ENCODE measurements around the gene MYO3B. TPM values are rescaled to one million over a fixed set of nuclear protein-coding genes. Genes with fewer than 3 reads are reported as not detected.
"Not testable (repeated sequence)": the region's sequence is repeated elsewhere in the genome, so short reads cannot be mapped to it uniquely, and the experiment has no call there.

Gene MYO3B
- total RNA-seq, 2 experiments from 2014 or later, result 0.17 TPM; not detected in 1

DNA sequence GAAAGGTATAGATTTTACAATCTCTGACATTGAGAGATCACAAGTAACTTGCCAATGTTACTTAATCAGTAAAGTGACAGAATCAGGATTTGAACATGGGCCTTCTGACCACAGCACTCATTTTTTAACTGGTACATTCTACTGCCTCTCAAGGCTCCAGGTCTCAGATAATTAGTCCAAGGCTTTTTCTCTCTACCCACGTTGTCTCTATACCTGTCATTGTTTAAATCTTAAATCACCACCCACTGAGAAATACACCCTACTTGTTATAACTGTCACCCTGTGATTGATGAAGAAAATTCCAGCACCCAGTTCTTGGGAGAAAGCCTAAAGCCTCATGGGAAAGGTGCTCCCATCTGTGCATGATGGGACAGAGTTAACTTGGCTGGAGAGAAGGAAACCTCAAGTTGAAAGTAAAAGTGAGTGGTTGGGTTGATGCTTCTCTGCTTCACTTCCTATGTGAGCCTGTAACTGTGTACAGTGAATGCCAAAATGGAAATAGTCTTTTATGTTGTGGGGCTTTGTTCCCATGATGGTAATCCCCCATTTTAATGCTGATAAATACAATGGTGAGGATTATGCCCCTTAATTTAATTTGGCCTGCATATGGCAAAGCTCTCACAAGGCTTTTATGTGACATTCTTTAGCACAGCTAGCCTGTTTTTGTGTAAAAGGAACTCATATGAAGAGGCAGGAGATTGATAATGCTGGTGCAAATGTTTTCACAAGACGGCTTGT is 347.1 kb downstream of the MYO3B start:
- H3K4me1 Mint-ChIP-seq (ENCODE audit: low read depth), result no peaks in the 10 kb centered on the region
- CTCF ChIA-PET, result no interaction called here
- no peak overlapping the region for H3K4me3 Mint-ChIP-seq
- H3K36me3 Mint-ChIP-seq (ENCODE audit: low read depth), result no peaks in the 10 kb centered on the region
- no peak overlapping the region for H3K27ac Mint-ChIP-seq
- intact Hi-C loops (cut with micrococcal nuclease), result no loop called here
- H3K27me3 Mint-ChIP-seq (ENCODE audit: low read depth), result peaks cover 10% of the 10 kb centered on the region
- H3K9me3 Mint-ChIP-seq, result no peaks in the 10 kb centered on the region
- DNase-seq, result no peak

- H3K27me3 Mint-ChIP-seq (ENCODE audit: low read depth), result peaks cover 11% of the 10 kb centered on the region
- no peak for DNase-seq
- no peak overlapping the region for H3K4me3 Mint-ChIP-seq
- intact Hi-C loops (cut with micrococcal nuclease), result no loop called here
- no peaks in the 10 kb centered on the region for H3K9me3 Mint-ChIP-seq
- CTCF ChIA-PET, result interaction anchor here (1.9 kb wide), 1 partner anchor 116 kb away, joined by 5 read pairs; no protein-coding TSS in a partner anchor
- H3K4me1 Mint-ChIP-seq (ENCODE audit: low read depth), result no peaks in the 10 kb centered on the region
- no peak overlapping the region for H3K27ac Mint-ChIP-seq
- no peaks in the 10 kb centered on the region for H3K36me3 Mint-ChIP-seq (ENCODE audit: low read depth)
Measured at GRCh38 chr2:170525566-170525900, 347.6 kb downstream of the MYO3B start.

DNA sequence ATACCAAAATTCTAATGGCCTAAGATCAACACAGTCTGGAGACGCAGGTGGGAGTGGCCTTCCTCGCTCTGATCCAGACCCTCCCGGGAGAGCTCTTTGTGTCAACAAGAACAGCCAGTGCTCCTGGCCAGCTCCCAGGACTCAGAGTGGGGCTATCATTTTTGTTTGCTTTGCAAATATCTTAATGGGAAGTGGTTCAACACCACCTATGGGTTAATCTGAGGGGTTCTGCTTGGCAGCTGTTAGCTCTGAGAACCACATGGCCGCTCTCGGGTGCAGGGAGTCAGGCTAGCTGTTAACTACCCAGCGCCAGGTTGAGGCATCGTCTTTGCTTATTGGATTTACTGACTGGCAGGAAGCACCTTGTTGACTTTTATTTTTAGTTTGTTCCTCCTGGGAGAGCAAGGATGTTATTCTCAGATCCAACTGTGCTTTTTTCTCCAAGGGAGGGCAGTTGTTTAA is 352.4 kb downstream of the MYO3B start:
- intact Hi-C loops (cut with micrococcal nuclease), result no loop called here
- CTCF ChIA-PET, result interaction anchor here (1.2 to 1.4 kb wide), 2 partner anchors 121 to 206 kb away, joined by 3 to 5 read pairs; no protein-coding TSS in a partner anchor
- no peak overlapping the region for H3K4me3 Mint-ChIP-seq
- no peaks in the 10 kb centered on the region for H3K36me3 Mint-ChIP-seq (ENCODE audit: low read depth)
- no peak for DNase-seq
- H3K27me3 Mint-ChIP-seq (ENCODE audit: low read depth), result peaks cover 11% of the 10 kb centered on the region
- no peaks in the 10 kb centered on the region for H3K4me1 Mint-ChIP-seq (ENCODE audit: low read depth)
- H3K9me3 Mint-ChIP-seq, result no peaks in the 10 kb centered on the region
- no peak overlapping the region for H3K27ac Mint-ChIP-seq

GRCh38 chr2:170530803-170531564 is 353.0 kb downstream of the MYO3B start:
- no peak overlapping the region for H3K27ac Mint-ChIP-seq
- intact Hi-C loops (cut with micrococcal nuclease), result no loop called here
- H3K4me1 Mint-ChIP-seq (ENCODE audit: low read depth), result no peaks in the 10 kb centered on the region
- H3K36me3 Mint-ChIP-seq (ENCODE audit: low read depth), result no peaks in the 10 kb centered on the region
- CTCF ChIA-PET, result interaction anchor here (0.6 to 1.2 kb wide), 2 partner anchors 122 to 642 kb away, joined by 3 read pairs; no protein-coding TSS in a partner anchor
- no peaks in the 10 kb centered on the region for H3K9me3 Mint-ChIP-seq
- no peak for DNase-seq
- peaks cover 9% of the 10 kb centered on the region for H3K27me3 Mint-ChIP-seq (ENCODE audit: low read depth)
- H3K4me3 Mint-ChIP-seq, result no peak overlapping the region

DNA sequence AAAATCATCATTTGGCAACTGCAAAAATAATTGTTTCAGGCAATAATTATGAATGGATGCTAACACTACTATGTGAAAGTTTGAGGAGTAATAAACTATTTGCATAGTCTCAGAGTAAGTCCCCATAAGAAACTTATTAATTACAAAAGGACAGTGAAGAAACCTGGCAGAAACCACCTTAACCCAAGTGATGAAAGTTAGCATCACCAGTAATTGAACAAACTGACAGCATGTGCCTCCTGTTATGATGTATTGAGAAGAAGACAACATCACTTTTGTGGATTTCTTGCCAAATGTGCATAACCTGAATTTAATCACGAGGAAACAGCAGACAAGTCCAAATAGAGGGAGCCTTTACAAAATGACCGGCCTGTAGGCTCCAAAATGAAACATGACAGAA is 353.9 kb downstream of the MYO3B start:
- Mint-ChIP-seq H3K27ac (no peak overlapping the region), H3K4me3 (no peak overlapping the region), H3K9me3 (no peaks in the 10 kb centered on the region), H3K36me3 (ENCODE audit: low read depth) (no peaks in the 10 kb centered on the region), H3K27me3 (ENCODE audit: low read depth) (peaks cover 7% of the 10 kb centered on the region), H3K4me1 (ENCODE audit: low read depth) (no peaks in the 10 kb centered on the region)
- CTCF ChIA-PET, result no interaction called here
- intact Hi-C loops (cut with micrococcal nuclease), result no loop called here
- DNase-seq, result no peak

DNA sequence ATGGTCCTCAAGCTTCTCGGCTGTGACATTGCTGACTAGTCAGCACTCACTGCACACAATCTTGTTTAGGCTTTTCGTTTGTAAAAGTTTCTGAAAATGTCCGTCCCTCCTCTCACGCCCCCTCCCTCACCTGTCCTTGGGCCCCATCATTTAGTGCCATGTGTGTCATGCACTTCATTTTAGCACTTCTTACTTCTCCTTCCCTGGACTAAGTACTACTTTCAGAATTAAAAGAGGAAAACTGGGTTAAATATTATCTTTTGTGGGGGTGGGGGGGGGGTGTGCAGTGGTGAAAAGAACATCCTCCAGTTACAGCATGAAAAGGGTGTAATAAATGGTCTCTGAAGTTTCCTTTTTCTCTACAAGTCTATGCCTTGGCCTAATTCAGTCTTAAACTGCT is 355.2 kb downstream of the MYO3B start:
- intact Hi-C loops (cut with micrococcal nuclease), result no loop called here
- Mint-ChIP-seq H3K36me3 (ENCODE audit: low read depth) (no peaks in the 10 kb centered on the region), H3K27ac (no peak overlapping the region), H3K9me3 (no peaks in the 10 kb centered on the region), H3K4me1 (ENCODE audit: low read depth) (no peaks in the 10 kb centered on the region), H3K27me3 (ENCODE audit: low read depth) (peaks cover 4% of the 10 kb centered on the region), H3K4me3 (no peak overlapping the region)
- no peak for DNase-seq
- CTCF ChIA-PET, result interaction anchor here (0.6 kb wide), 1 partner anchor 41 kb away, joined by 4 read pairs; no protein-coding TSS in a partner anchor

GRCh38 chr2:170535552-170535951 is 357.6 kb downstream of the MYO3B start:
- H3K4me1 Mint-ChIP-seq (ENCODE audit: low read depth), result no peaks in the 10 kb centered on the region
- CTCF ChIA-PET, result no interaction called here
- DNase-seq, result no peak
- no peaks in the 10 kb centered on the region for H3K27me3 Mint-ChIP-seq (ENCODE audit: low read depth)
- intact Hi-C loops (cut with micrococcal nuclease), result no loop called here
- no peaks in the 10 kb centered on the region for H3K9me3 Mint-ChIP-seq
- no peaks in the 10 kb centered on the region for H3K36me3 Mint-ChIP-seq (ENCODE audit: low read depth)
- H3K27ac Mint-ChIP-seq, result no peak overlapping the region
- no peak overlapping the region for H3K4me3 Mint-ChIP-seq

- Mint-ChIP-seq H3K4me3 (no peak overlapping the region), H3K27ac (no peak overlapping the region), H3K4me1 (ENCODE audit: low read depth) (no peaks in the 10 kb centered on the region), H3K27me3 (ENCODE audit: low read depth) (peaks cover 7% of the 10 kb centered on the region), H3K36me3 (ENCODE audit: low read depth) (no peaks in the 10 kb centered on the region), H3K9me3 (peaks cover 6% of the 10 kb centered on the region)
- intact Hi-C loops (cut with micrococcal nuclease), result no loop called here
- CTCF ChIA-PET, result interaction anchor here (1.4 kb wide), 1 partner anchor 135 kb away, joined by 3 read pairs; no protein-coding TSS in a partner anchor
- no peak for DNase-seq
Measured at GRCh38 chr2:170544817-170545216, 366.9 kb downstream of the MYO3B start.

- Mint-ChIP-seq H3K4me1 (ENCODE audit: low read depth) (no peaks in the 10 kb centered on the region), H3K27me3 (ENCODE audit: low read depth) (no peaks in the 10 kb centered on the region), H3K9me3 (peaks cover 17% of the 10 kb centered on the region), H3K4me3 (no peak overlapping the region), H3K36me3 (ENCODE audit: low read depth) (peaks cover 2% of the 10 kb centered on the region), H3K27ac (no peak overlapping the region)
- intact Hi-C loops (cut with micrococcal nuclease), result no loop called here
- DNase-seq, result no peak
- CTCF ChIA-PET, result interaction anchor here (1.1 kb wide), 1 partner anchor 37 kb away, joined by 6 read pairs; no protein-coding TSS in a partner anchor
Measured at GRCh38 chr2:170548304-170548703, 370.4 kb downstream of the MYO3B start.

GRCh38 chr2:170550501-170550900 is 372.6 kb downstream of the MYO3B start:
- H3K9me3 Mint-ChIP-seq, result peaks cover 12% of the 10 kb centered on the region
- intact Hi-C loops (cut with micrococcal nuclease), result no loop called here
- CTCF ChIA-PET, result no interaction called here
- H3K4me3 Mint-ChIP-seq, result no peak overlapping the region
- H3K27ac Mint-ChIP-seq, result no peak overlapping the region
- no peaks in the 10 kb centered on the region for H3K4me1 Mint-ChIP-seq (ENCODE audit: low read depth)
- no peaks in the 10 kb centered on the region for H3K27me3 Mint-ChIP-seq (ENCODE audit: low read depth)
- no peak for DNase-seq
- peaks cover 2% of the 10 kb centered on the region for H3K36me3 Mint-ChIP-seq (ENCODE audit: low read depth)

- H3K27me3 Mint-ChIP-seq (ENCODE audit: low read depth); DNase-seq; CTCF ChIA-PET; H3K4me3 Mint-ChIP-seq; H3K36me3 Mint-ChIP-seq (ENCODE audit: low read depth); H3K27ac Mint-ChIP-seq; intact Hi-C loops (cut with micrococcal nuclease); H3K4me1 Mint-ChIP-seq (ENCODE audit: low read depth): not testable (repeated sequence)
- peaks cover 12% of the 10 kb centered on the region for H3K9me3 Mint-ChIP-seq
Measured at GRCh38 chr2:170551899-170552298, 374.0 kb downstream of the MYO3B start.

DNA sequence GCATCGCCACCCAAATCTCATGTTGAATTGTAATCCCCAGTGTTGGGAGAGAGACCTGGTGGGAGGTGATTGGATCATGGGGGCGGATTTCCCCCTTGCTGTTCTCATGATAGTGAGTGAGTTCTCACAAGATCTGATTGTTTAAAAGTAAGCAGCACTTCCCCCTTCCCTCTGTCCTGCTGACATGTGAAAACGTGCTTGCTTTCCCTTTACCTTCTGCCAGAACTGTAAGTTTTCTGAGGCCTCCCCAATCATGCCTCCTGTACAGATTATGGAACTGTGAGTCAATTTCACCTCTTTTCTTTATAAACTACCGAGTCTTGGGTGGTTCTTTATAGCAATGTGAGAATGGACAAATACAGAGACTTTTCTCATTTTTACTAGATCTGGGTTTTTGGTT is 375.8 kb downstream of the MYO3B start:
- H3K36me3 Mint-ChIP-seq (ENCODE audit: low read depth), result peaks cover 2% of the 10 kb centered on the region
- H3K4me1 Mint-ChIP-seq (ENCODE audit: low read depth), result no peaks in the 10 kb centered on the region
- DNase-seq, result no peak
- H3K4me3 Mint-ChIP-seq, result no peak overlapping the region
- no peak overlapping the region for H3K27ac Mint-ChIP-seq
- CTCF ChIA-PET, result no interaction called here
- intact Hi-C loops (cut with micrococcal nuclease), result no loop called here
- peaks cover 12% of the 10 kb centered on the region for H3K9me3 Mint-ChIP-seq
- peaks cover 2% of the 10 kb centered on the region for H3K27me3 Mint-ChIP-seq (ENCODE audit: low read depth)

Measured in activated naive CD4-positive, alpha-beta T cell treated with anti-CD3 and anti-CD28 coated beads for 36 hours (primary cell).